Chondrocyte (in vitro differentiated cells): ENCODE measurements around the gene S100A8. TPM values are rescaled to one million over a fixed set of nuclear protein-coding genes. Genes with fewer than 3 reads are reported as not detected.

Experiments
- DNase-seq: peaks from one replicate; pipeline ENCODE4 v3.0.0; 2021; ENCODE audit warnings: mixed read lengths, low spot score
- H3K27ac Mint-ChIP-seq: one replicate; pipeline ENCODE4 v1.8.0; 2021; ENCODE audit warnings: mild to moderate bottlenecking, moderate library complexity, mixed read lengths; ENCODE audit not compliant: unreplicated experiment
- H3K27me3 Mint-ChIP-seq: 2 replicates; pipeline ENCODE4 v1.8.0; 2021; ENCODE audit warnings: low read depth, mixed read lengths
- H3K36me3 Mint-ChIP-seq: 2 replicates; pipeline ENCODE4 v1.8.0; 2021; ENCODE audit warnings: low read depth, mixed read lengths
- H3K4me1 Mint-ChIP-seq: 2 replicates; pipeline ENCODE4 v1.8.0; 2021; ENCODE audit warnings: low read depth, mild to moderate bottlenecking, mixed read lengths
- H3K4me3 Mint-ChIP-seq: one replicate; pipeline ENCODE4 v1.8.0; 2021; ENCODE audit warnings: mild to moderate bottlenecking, moderate library complexity, mixed read lengths; ENCODE audit not compliant: unreplicated experiment
- H3K9me3 Mint-ChIP-seq: 2 replicates; pipeline ENCODE4 v1.8.0; 2021; ENCODE audit warnings: low read depth, mixed read lengths
- total RNA-seq: library from RNA; stranded (reverse); gene quantifications from 3 replicates; pipeline ENCODE4 v1.2.1, GENCODE V29; 2021
- TF ChIP-seq, protein P1 (sequence below): fragments of 200-600 bp; sonication (generic); IDR thresholded peaks from 2 replicates; pipeline ENCODE4 v1.5.0; 2021; ENCODE audit warnings: antibody characterized with exemption, mild to moderate bottlenecking, moderate library complexity

S100A8 gene
- total RNA-seq, 1 donor from 2014 or later: not detected

DNA sequence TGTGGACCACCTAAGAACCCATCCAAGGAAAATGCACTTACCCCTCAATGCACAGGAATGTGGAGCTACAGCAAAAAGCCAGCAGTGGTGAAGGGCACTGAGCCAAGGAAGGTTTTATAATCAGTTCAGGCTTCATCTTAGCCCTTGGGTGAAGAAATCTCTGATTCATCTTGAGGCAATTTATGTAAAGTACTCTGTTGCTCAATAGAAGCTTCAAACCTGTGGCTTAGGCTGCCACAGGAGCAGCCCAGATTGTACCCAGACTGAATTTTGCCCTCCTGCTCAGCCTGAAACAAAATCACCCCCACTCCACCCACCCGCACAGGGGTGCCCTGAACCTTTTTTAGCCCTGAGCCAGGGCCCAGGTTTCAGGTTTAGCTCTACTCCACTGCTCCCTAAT, 15.4 kb downstream of the S100A8 start, which contains the start of gene S100A12:
Gene S100A12, minus strand, starts transcription at position 111 of the 400 bp plus-strand sequence. CDS start 1,029 bp downstream, outside the sequence.
- H3K27ac Mint-ChIP-seq: no peak within 1 kb of the TSS
- peaks cover 14% of the 10 kb centered on the region for H3K27me3 Mint-ChIP-seq
- DNase-seq: no peak
- H3K9me3 Mint-ChIP-seq: no peaks in the 10 kb centered on the region
- TF ChIP-seq, protein P1, sequence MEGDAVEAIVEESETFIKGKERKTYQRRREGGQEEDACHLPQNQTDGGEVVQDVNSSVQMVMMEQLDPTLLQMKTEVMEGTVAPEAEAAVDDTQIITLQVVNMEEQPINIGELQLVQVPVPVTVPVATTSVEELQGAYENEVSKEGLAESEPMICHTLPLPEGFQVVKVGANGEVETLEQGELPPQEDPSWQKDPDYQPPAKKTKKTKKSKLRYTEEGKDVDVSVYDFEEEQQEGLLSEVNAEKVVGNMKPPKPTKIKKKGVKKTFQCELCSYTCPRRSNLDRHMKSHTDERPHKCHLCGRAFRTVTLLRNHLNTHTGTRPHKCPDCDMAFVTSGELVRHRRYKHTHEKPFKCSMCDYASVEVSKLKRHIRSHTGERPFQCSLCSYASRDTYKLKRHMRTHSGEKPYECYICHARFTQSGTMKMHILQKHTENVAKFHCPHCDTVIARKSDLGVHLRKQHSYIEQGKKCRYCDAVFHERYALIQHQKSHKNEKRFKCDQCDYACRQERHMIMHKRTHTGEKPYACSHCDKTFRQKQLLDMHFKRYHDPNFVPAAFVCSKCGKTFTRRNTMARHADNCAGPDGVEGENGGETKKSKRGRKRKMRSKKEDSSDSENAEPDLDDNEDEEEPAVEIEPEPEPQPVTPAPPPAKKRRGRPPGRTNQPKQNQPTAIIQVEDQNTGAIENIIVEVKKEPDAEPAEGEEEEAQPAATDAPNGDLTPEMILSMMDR: no peak
- H3K4me3 Mint-ChIP-seq: no peak within 1 kb of the TSS
- no peaks in the 10 kb centered on the region for H3K4me1 Mint-ChIP-seq
- no peaks in the 10 kb centered on the region for H3K36me3 Mint-ChIP-seq

DNA sequence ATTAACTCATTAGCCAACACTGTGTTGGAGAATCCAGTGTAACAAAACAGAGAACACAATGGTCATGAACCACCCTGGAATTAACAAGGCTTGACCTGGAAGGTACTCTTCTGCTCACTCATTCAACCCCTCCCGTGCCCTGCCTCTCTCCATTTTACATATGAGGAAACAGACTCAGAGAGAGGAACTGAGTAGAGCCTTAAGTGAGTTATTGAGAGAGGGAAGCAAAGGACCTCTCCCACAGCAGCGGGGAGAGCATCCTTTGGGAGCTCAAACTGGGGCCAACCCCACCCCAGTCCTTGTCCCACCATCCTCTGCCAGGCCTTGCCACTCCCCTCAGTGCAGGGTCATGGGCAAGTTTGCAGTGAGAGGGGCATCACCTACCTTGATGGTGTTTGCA, 16.8 kb downstream of the S100A8 start:
- DNase-seq: no peak
- Mint-ChIP-seq H3K4me1 (no peaks in the 10 kb centered on the region), H3K27ac (no peak overlapping the region), H3K36me3 (no peaks in the 10 kb centered on the region), H3K4me3 (no peak overlapping the region), H3K9me3 (no peaks in the 10 kb centered on the region), H3K27me3 (peaks cover 19% of the 10 kb centered on the region)
- TF ChIP-seq, protein P1: no peak

DNA sequence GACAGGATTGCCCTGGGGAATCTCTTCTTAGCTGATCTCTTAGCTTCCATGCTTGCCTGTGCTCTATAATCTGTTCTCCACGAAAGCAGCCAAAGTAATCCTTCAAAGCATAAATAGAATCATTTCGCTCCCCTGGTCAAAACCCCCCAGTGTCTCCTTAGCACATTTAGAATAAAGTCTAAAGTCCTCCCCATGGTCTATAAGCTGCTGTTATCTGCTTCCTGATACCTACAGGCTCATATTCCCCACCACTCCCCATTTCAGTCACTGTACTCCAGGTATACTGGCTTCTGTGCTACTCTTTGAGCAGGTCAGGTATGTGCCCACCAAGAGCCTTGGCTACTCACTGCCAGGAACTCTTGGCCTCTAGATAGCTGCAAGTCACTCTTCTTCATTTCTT, 18.3 kb downstream of the S100A8 start:
- Mint-ChIP-seq H3K27ac (no peak overlapping the region), H3K9me3 (no peaks in the 10 kb centered on the region), H3K27me3 (peaks cover 16% of the 10 kb centered on the region), H3K4me1 (no peaks in the 10 kb centered on the region), H3K4me3 (no peak overlapping the region), H3K36me3 (no peaks in the 10 kb centered on the region)
- TF ChIP-seq, protein P1: no peak
- no peak for DNase-seq

DNA sequence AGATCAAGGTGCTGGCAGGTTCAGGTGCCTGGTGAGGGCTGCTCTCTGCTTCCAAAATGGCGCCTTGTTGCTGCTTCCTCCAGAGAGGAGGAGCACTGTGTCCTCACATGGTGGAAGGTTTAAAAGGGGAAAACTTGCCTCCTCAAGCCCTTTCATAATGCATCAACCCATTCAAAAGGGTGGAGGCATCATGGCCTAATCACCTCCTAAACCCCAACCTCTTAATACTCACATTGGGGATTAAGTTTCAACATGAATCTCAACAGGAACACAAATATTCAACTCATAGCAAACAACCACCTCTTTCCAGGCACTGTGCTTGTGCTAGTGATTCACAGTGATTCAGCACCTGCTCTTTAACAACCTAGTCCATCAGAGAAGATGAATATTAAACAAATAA, 19.6 kb downstream of the S100A8 start:
- no peak overlapping the region for H3K4me3 Mint-ChIP-seq
- H3K27me3 Mint-ChIP-seq: peaks cover 12% of the 10 kb centered on the region
- DNase-seq: no peak
- no peaks in the 10 kb centered on the region for H3K36me3 Mint-ChIP-seq
- H3K9me3 Mint-ChIP-seq: no peaks in the 10 kb centered on the region
- H3K27ac Mint-ChIP-seq: no peak overlapping the region
- H3K4me1 Mint-ChIP-seq: no peaks in the 10 kb centered on the region
- TF ChIP-seq, protein P1: no peak

DNA sequence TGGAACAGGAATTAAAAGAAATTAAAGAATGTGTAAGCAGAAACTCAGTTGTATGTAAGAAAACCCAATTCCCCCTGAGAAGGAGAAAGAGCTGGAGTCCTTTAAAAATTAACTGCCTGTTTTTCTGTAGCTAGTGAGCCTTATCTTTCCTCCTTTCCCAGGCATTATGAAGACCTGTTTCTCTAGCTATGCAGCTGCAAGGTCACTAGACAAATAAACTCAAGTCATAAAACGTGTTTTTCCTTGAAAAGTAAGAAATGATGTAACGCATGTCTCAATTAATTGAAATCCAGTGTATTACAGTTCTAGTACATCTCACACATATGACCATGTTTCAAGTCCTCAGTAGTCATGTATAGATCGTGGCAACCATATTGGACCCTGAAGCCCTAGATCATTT, 20.7 kb downstream of the S100A8 start:
- Mint-ChIP-seq H3K9me3 (no peaks in the 10 kb centered on the region), H3K36me3 (no peaks in the 10 kb centered on the region), H3K4me1 (no peaks in the 10 kb centered on the region), H3K27me3 (peaks cover 20% of the 10 kb centered on the region), H3K4me3 (no peak overlapping the region), H3K27ac (no peak overlapping the region)
- TF ChIP-seq, protein P1: no peak
- DNase-seq: no peak
